ENCODE results near the gene KCNQ1.

GRCh38 chr11:2673871-2674471 lies 229.2 kb downstream of the KCNQ1 start:
- TF ChIP-seq, protein P1, sequence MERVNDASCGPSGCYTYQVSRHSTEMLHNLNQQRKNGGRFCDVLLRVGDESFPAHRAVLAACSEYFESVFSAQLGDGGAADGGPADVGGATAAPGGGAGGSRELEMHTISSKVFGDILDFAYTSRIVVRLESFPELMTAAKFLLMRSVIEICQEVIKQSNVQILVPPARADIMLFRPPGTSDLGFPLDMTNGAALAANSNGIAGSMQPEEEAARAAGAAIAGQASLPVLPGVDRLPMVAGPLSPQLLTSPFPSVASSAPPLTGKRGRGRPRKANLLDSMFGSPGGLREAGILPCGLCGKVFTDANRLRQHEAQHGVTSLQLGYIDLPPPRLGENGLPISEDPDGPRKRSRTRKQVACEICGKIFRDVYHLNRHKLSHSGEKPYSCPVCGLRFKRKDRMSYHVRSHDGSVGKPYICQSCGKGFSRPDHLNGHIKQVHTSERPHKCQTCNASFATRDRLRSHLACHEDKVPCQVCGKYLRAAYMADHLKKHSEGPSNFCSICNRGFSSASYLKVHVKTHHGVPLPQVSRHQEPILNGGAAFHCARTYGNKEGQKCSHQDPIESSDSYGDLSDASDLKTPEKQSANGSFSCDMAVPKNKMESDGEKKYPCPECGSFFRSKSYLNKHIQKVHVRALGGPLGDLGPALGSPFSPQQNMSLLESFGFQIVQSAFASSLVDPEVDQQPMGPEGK (CRISPR knock-in tag; IDR thresholded peaks at IDR 0.05; ENCODE audit: borderline replicate concordance): no peak
- TF ChIP-seq OSR1 (CRISPR knock-in tag; IDR thresholded peaks at IDR 0.05): no peak
- TF ChIP-seq ZFP30 (CRISPR knock-in tag; IDR thresholded peaks at IDR 0.05): no peak
- no peak for TF ChIP-seq GLIS3 (CRISPR knock-in tag; IDR thresholded peaks at IDR 0.05)
- no peak for TF ChIP-seq ZNF8 (CRISPR knock-in tag; IDR thresholded peaks at IDR 0.05)

Data from SK-N-SH treated with all-trans-retinoic acid at 6 μM for 48 hours (cell line).